ENCODE measurements around the gene CPXM1. TPM values are rescaled to one million over a fixed set of nuclear protein-coding genes. Genes with fewer than 3 reads are reported as not detected.

The CPXM1 gene
- total and polyA plus RNA-seq, 10 of the 15 experiments (the other 5 are each of a cell fraction or from before 2014, with no cell fraction given): 0.22 to 3.9 (median 0.63) TPM; not detected in 2

- ATAC-seq: no peak
- intact Hi-C loops (cut with micrococcal nuclease; ENCODE audit: unreplicated experiment) (no loop called here), in situ Hi-C loops (cut with MboI) (no loop called here)
- TF ChIP-seq MEF2B (IDR thresholded peaks at IDR 0.05; ENCODE audit: partially characterized antibody, poor library complexity, severe bottlenecking) (no peak), PKNOX1 (IDR thresholded peaks at IDR 0.05) (peak; percentile 27; the same call in 1 of the 2 replicates)
- Histone ChIP-seq H3K9ac (ENCODE audit: control insufficient read depth, insufficient read depth, low read length) (no peak overlapping the region), H3K79me2 (ENCODE audit: control insufficient read depth, insufficient read depth, low read length) (no peaks in the 10 kb centered on the region), H3K9me3 (replicated peaks; ENCODE audit: control insufficient read depth, insufficient read depth, low read length) (no peaks in the 10 kb centered on the region), H3K27ac (ENCODE audit: control insufficient read depth, insufficient read depth) (no peak overlapping the region), H4K20me1 (ENCODE audit: control insufficient read depth, insufficient read depth) (no peaks in the 10 kb centered on the region), H3K4me2 (ENCODE audit: control insufficient read depth, insufficient read depth) (no peak overlapping the region), H3K4me1 (ENCODE audit: control insufficient read depth, insufficient read depth, low read length) (no peaks in the 10 kb centered on the region), H3K36me3 (ENCODE audit: control insufficient read depth in 2 of 2, insufficient read depth in 2 of 2, low read length in 1 of 2) (no peaks in the 10 kb centered on the region), H3K4me3 (no peak overlapping the region), H3K27me3 (replicated peaks in 1 of 2; ENCODE audit: control insufficient read depth in 2 of 2, insufficient read depth in 2 of 2, low read length in 1 of 2) (peaks cover 0 to 10% of the 10 kb centered on the region in 2 experiments; a peak in 2 of 4 replicates), H2AFZ (ENCODE audit: control insufficient read depth, low read depth, low read length) (no peak overlapping the region)
- CTCF ChIA-PET: no interaction called here
- WGBS (ENCODE audit: insufficient coverage, insufficient replicate concordance, low lambda C conversion rate, missing lambda C conversion rate): 18% methylated on average over 6 of the region's 6 CpGs
- no peak for FAIRE-seq
- SMC1A ChIA-PET (ENCODE audit: uncharacterized antibody, unreplicated experiment): no interaction called here
- POLR2A ChIA-PET: no interaction called here
- RAD21 ChIA-PET (ENCODE audit: unreplicated experiment): no interaction called here
- DNase-seq (ENCODE audit: low read depth, low spot score): no peak
- BruUV-seq (replicated peaks): no TSS peak
Measured at GRCh38 chr20:2783908-2784566, 16.4 kb downstream of the CPXM1 start.

GRCh38 chr20:2780948-2781347, 19.5 kb downstream of the CPXM1 start:
- WGBS (ENCODE audit: insufficient coverage, insufficient replicate concordance, low lambda C conversion rate, missing lambda C conversion rate): 6% methylated on average over 3 of the region's 3 CpGs
- SMC1A ChIA-PET (ENCODE audit: uncharacterized antibody, unreplicated experiment): interaction anchor here (1.0 kb wide), 1 partner anchor 38 kb away, joined by 3 read pairs; no protein-coding TSS in a partner anchor
- peaks cover 0 to 10% of the 10 kb centered on the region in 2 experiments; a peak in 2 of 4 replicates for H3K27me3 ChIP-seq (replicated peaks in 1 of 2; ENCODE audit: control insufficient read depth in 2 of 2, insufficient read depth in 2 of 2, low read length in 1 of 2)
- no peak overlapping the region for H3K4me2 ChIP-seq (ENCODE audit: control insufficient read depth, insufficient read depth)
- TF ChIP-seq PBX3 (IDR thresholded peaks at IDR 0.05; ENCODE audit: insufficient replicate concordance, low read depth, low read length) (no peak), CTCF (IDR thresholded peaks at IDR 0.05 in 2 of 3, conservative IDR thresholded peaks at IDR 0.05 in 1 of 3; ENCODE audit: control insufficient read depth in 2 of 3, extremely low read depth in 1 of 3, insufficient read depth in 1 of 3, low read depth in 3 of 3, low read length in 3 of 3) (peak in 1 of 3 experiments; percentile 19; a peak in 1 of 6 replicates)
- in situ Hi-C loops (cut with MboI) (no loop called here), intact Hi-C loops (cut with micrococcal nuclease; ENCODE audit: unreplicated experiment) (no loop called here)
- ATAC-seq (no peak), DNase-seq (ENCODE audit: low read depth, low spot score) (no peak), FAIRE-seq (no peak)
- no peaks in the 10 kb centered on the region for H3K79me2 ChIP-seq (ENCODE audit: control insufficient read depth, insufficient read depth, low read length)
- CTCF ChIA-PET: interaction anchor here (0.7 kb wide), 1 partner anchor 37 kb away, joined by 3 read pairs; no protein-coding TSS in a partner anchor
- H3K36me3 ChIP-seq (ENCODE audit: control insufficient read depth in 2 of 2, insufficient read depth in 2 of 2, low read length in 1 of 2): no peaks in the 10 kb centered on the region
- H4K20me1 ChIP-seq (ENCODE audit: control insufficient read depth, insufficient read depth): no peaks in the 10 kb centered on the region
- no TSS peak for BruUV-seq (replicated peaks)
- RAD21 ChIA-PET (ENCODE audit: unreplicated experiment): no interaction called here
- H3K4me3 ChIP-seq: no peak overlapping the region
- no peak overlapping the region for H2AFZ ChIP-seq (ENCODE audit: control insufficient read depth, low read depth, low read length)
- H3K9ac ChIP-seq (ENCODE audit: control insufficient read depth, insufficient read depth, low read length): no peak overlapping the region
- H3K27ac ChIP-seq (ENCODE audit: control insufficient read depth, insufficient read depth): no peak overlapping the region
- POLR2A ChIA-PET: no interaction called here
- peaks cover 3% of the 10 kb centered on the region; the same call in 1 of the 2 replicates for H3K4me1 ChIP-seq (ENCODE audit: control insufficient read depth, insufficient read depth, low read length)
- peaks cover under 1% of the 10 kb centered on the region; the same call in 1 of the 3 replicates for H3K9me3 ChIP-seq (replicated peaks; ENCODE audit: control insufficient read depth, insufficient read depth, low read length)
